ENCODE measurements around the gene FAM131B. TPM values are rescaled to one million over a fixed set of nuclear protein-coding genes. Genes with fewer than 3 reads are reported as not detected.
A peak's percentile ranks its signal among the peaks of the same experiment; 100 is the strongest.
"Not testable (repeated sequence)": the region's sequence is repeated elsewhere in the genome, so short reads cannot be mapped to it uniquely, and the experiment has no call there.

FAM131B gene
- total RNA-seq, 1 experiment from 2014 or later, result 2.2 TPM

- DNase-seq (ENCODE audit: low read depth), result no peak
Observed at GRCh38 chr7:143395187-143396149, 33.0 kb upstream of the FAM131B start.

- DNase-seq (ENCODE audit: low read depth), result no peak
Observed at GRCh38 chr7:143394777-143395176, 32.3 kb upstream of the FAM131B start.

- DNase-seq (ENCODE audit: low read depth), result no peak
Observed at GRCh38 chr7:143394068-143394467, 31.6 kb upstream of the FAM131B start.

GRCh38 chr7:143393267-143394041, 30.9 kb upstream of the FAM131B start:
- DNase-seq (ENCODE audit: low read depth), result no peak

GRCh38 chr7:143392875-143393266, 30.4 kb upstream of the FAM131B start:
- DNase-seq (ENCODE audit: low read depth), result no peak

- DNase-seq (ENCODE audit: low read depth), result not testable (repeated sequence)
Observed at GRCh38 chr7:143392427-143392826, 29.9 kb upstream of the FAM131B start.

- peak; percentile 82 for DNase-seq (ENCODE audit: low read depth)
Observed at GRCh38 chr7:143391462-143392404, 29.2 kb upstream of the FAM131B start.

- no peak for DNase-seq (ENCODE audit: low read depth)
Observed at GRCh38 chr7:143390773-143391317, 28.3 kb upstream of the FAM131B start.

- DNase-seq (ENCODE audit: low read depth), result peak; percentile 28
Observed at GRCh38 chr7:143390104-143390772, 27.7 kb upstream of the FAM131B start.

GRCh38 chr7:143389316-143390103, 27.0 kb upstream of the FAM131B start:
- peak; percentile 26 for DNase-seq (ENCODE audit: low read depth)

GRCh38 chr7:143388491-143389101, 26.1 kb upstream of the FAM131B start:
- DNase-seq (ENCODE audit: low read depth), result peak; percentile 23

- DNase-seq (ENCODE audit: low read depth), result no peak
Observed at GRCh38 chr7:143388051-143388450, 25.5 kb upstream of the FAM131B start.

- DNase-seq (ENCODE audit: low read depth), result peak; percentile 37
Observed at GRCh38 chr7:143387156-143387975, 24.9 kb upstream of the FAM131B start.

GRCh38 chr7:143385891-143386781, 23.6 kb upstream of the FAM131B start:
- DNase-seq (ENCODE audit: low read depth), result peak; percentile 29

GRCh38 chr7:143384661-143385631, 22.4 kb upstream of the FAM131B start:
- peak; percentile 12 for DNase-seq (ENCODE audit: low read depth)

GRCh38 chr7:143384148-143384547, 21.6 kb upstream of the FAM131B start:
- DNase-seq (ENCODE audit: low read depth), result no peak
